Tibial nerve (tissue), 4 donors: Measurements from ENCODE around the gene TSGA10IP.

Source experiments
- EP300 ChIP-seq, 2 donors: sonication (generic); formaldehyde crosslinking; IDR thresholded peaks; one replicate each; pipeline ENCODE4 v1.6.1; 2017; ENCODE audit warnings: antibody characterized with exemption in 2 of 2, mild to moderate bottlenecking in 1 of 2
- POLR2A ChIP-seq, 2 donors: fragments of 450-650 bp; IDR thresholded peaks; one replicate each; pipeline ENCODE4 v1.6.1; 2017; ENCODE audit warnings: antibody characterized with exemption in 2 of 2, mild to moderate bottlenecking in 2 of 2, moderate library complexity in 2 of 2
- TF ChIP-seq, protein P1 (sequence below), 5 experiments: fragments of 200-600 bp in 3 of 5; fragments of 450-650 bp in 2 of 5; sonication (generic) in 3 of 5; IDR thresholded peaks; one replicate each; pipeline ENCODE4 v1.5.1; 2016 to 2019; ENCODE audit warnings: antibody characterized with exemption in 5 of 5, mild to moderate bottlenecking in 3 of 5, moderate library complexity in 2 of 5

DNA sequence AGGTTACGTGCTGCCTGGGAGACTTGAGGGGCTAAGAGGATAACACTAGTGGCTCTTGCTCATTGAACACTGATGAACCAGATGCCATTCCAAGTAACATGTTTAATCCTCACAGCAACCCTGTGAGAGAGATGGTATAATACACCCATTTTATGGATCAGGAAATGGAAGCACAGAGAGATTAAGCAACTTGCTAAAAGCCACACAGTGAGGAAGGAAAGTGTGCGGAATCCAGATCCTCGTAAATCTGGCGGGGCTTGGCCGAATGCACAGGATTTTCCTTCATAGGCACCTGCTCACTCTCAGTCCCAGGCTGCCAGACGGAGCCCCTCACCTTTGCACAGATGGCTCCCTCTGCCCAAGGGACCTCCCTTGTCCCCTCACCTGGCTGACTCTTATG lies 37.4 kb upstream of the TSGA10IP start:
- TF ChIP-seq POLR2A (IDR thresholded peaks at IDR 0.05) (no peak), EP300 (IDR thresholded peaks at IDR 0.05) (no peak)
- TF ChIP-seq, protein P1, sequence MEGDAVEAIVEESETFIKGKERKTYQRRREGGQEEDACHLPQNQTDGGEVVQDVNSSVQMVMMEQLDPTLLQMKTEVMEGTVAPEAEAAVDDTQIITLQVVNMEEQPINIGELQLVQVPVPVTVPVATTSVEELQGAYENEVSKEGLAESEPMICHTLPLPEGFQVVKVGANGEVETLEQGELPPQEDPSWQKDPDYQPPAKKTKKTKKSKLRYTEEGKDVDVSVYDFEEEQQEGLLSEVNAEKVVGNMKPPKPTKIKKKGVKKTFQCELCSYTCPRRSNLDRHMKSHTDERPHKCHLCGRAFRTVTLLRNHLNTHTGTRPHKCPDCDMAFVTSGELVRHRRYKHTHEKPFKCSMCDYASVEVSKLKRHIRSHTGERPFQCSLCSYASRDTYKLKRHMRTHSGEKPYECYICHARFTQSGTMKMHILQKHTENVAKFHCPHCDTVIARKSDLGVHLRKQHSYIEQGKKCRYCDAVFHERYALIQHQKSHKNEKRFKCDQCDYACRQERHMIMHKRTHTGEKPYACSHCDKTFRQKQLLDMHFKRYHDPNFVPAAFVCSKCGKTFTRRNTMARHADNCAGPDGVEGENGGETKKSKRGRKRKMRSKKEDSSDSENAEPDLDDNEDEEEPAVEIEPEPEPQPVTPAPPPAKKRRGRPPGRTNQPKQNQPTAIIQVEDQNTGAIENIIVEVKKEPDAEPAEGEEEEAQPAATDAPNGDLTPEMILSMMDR (IDR thresholded peaks at IDR 0.05) = no peak
